ENCODE measurements around the gene STXBP3.

Gene STXBP3

GRCh38 chr1:108842525-108843181 lies 96.2 kb downstream of the STXBP3 start:
- no peaks in the 10 kb centered on the region for H3K36me3 ChIP-seq (ENCODE audit: control insufficient read depth, insufficient read depth, low read length)
- no peaks in the 10 kb centered on the region for H3K79me1 ChIP-seq (ENCODE audit: low read length)
- no peak overlapping the region for H2BK120ac ChIP-seq (ENCODE audit: low read depth, low read length)
- no CpG with 5 or more reads among the region's 3 CpGs for WGBS (ENCODE audit: extremely low coverage, insufficient coverage, low lambda C conversion rate)
- no peak overlapping the region for H3K56ac ChIP-seq (ENCODE audit: low read length)
- H3K4ac ChIP-seq (ENCODE audit: low read depth, low read length), result no peak overlapping the region
- no peaks in the 10 kb centered on the region for H3K79me2 ChIP-seq (ENCODE audit: control insufficient read depth, insufficient read depth, low read length)
- no peak overlapping the region for H2BK15ac ChIP-seq (replicated peaks; ENCODE audit: low read depth)
- H3K18ac ChIP-seq (ENCODE audit: low read length), result no peak overlapping the region
- peak; percentile 47 for DNase-seq
- H3K27ac ChIP-seq (ENCODE audit: low read depth, low read length), result no peak overlapping the region
- no peak overlapping the region for H3K9ac ChIP-seq (ENCODE audit: low read length)
- no peak overlapping the region for H3K4me3 ChIP-seq (ENCODE audit: low read length)
- H2BK5ac ChIP-seq (ENCODE audit: low read length), result peak overlapping the region; percentile 4
- no peak overlapping the region for H4K8ac ChIP-seq (ENCODE audit: low read depth, low read length)
- H2AK5ac ChIP-seq (ENCODE audit: low read length), result no peak overlapping the region
- no peak overlapping the region for H4K5ac ChIP-seq (ENCODE audit: low read length)
- no peak overlapping the region for H3K4me2 ChIP-seq (ENCODE audit: low read length)
- peaks cover 16% of the 10 kb centered on the region for H3K4me1 ChIP-seq (ENCODE audit: control insufficient read depth, low read depth, low read length)
- no peak overlapping the region for H3K23ac ChIP-seq (ENCODE audit: low read length)
- no peaks in the 10 kb centered on the region for H3K27me3 ChIP-seq (ENCODE audit: insufficient read depth, low read length, poor library complexity)

- no peak overlapping the region for H3K27ac ChIP-seq (ENCODE audit: low read depth, low read length)
- no peak overlapping the region for H3K9ac ChIP-seq (ENCODE audit: low read length)
- H3K4me3 ChIP-seq (ENCODE audit: low read length), result no peak overlapping the region
These were observed 97.1 kb downstream of the STXBP3 start for GRCh38 chr1:108843390-108844137.

GRCh38 chr1:108845446-108845845 lies 99.0 kb downstream of the STXBP3 start:
- no peaks in the 10 kb centered on the region for H3K27me3 ChIP-seq (ENCODE audit: insufficient read depth, low read length, poor library complexity)
- H4K5ac ChIP-seq (ENCODE audit: low read length), result no peak overlapping the region
- no peaks in the 10 kb centered on the region for H3K79me1 ChIP-seq (ENCODE audit: low read length)
- H3K23ac ChIP-seq (ENCODE audit: low read length), result peak overlapping the region; percentile 59
- no peaks in the 10 kb centered on the region for H3K36me3 ChIP-seq (ENCODE audit: control insufficient read depth, insufficient read depth, low read length)
- H3K18ac ChIP-seq (ENCODE audit: low read length), result no peak overlapping the region
- peak overlapping the region; percentile 44 for H3K56ac ChIP-seq (ENCODE audit: low read length)
- peaks cover 16% of the 10 kb centered on the region for H3K4me1 ChIP-seq (ENCODE audit: control insufficient read depth, low read depth, low read length)
- H2BK15ac ChIP-seq (replicated peaks; ENCODE audit: low read depth), result no peak overlapping the region
- WGBS (ENCODE audit: extremely low coverage, insufficient coverage, low lambda C conversion rate), result no CpG with 5 or more reads among the region's 4 CpGs
- peak; percentile 52 for DNase-seq
- no peak overlapping the region for H2AK5ac ChIP-seq (ENCODE audit: low read length)
- no peak overlapping the region for H2BK120ac ChIP-seq (ENCODE audit: low read depth, low read length)
- H2BK5ac ChIP-seq (ENCODE audit: low read length), result peak overlapping the region; percentile 56
- H3K9ac ChIP-seq (ENCODE audit: low read length), result no peak overlapping the region
- H3K4me2 ChIP-seq (ENCODE audit: low read length), result no peak overlapping the region
- peak overlapping the region; percentile 63 for H3K27ac ChIP-seq (ENCODE audit: low read depth, low read length)
- H3K4me3 ChIP-seq (ENCODE audit: low read length), result no peak overlapping the region
- H3K79me2 ChIP-seq (ENCODE audit: control insufficient read depth, insufficient read depth, low read length), result no peaks in the 10 kb centered on the region
- no peak overlapping the region for H3K4ac ChIP-seq (ENCODE audit: low read depth, low read length)
- H4K8ac ChIP-seq (ENCODE audit: low read depth, low read length), result no peak overlapping the region

More at GRCh38 chr1:108843390-108844137, 97.1 kb downstream of the STXBP3 start:
- no peaks in the 10 kb centered on the region for H3K36me3 ChIP-seq (ENCODE audit: control insufficient read depth, insufficient read depth, low read length)
- H3K18ac ChIP-seq (ENCODE audit: low read length), result no peak overlapping the region
- H3K27me3 ChIP-seq (ENCODE audit: insufficient read depth, low read length, poor library complexity), result no peaks in the 10 kb centered on the region
- no CpG with 5 or more reads among the region's 3 CpGs for WGBS (ENCODE audit: extremely low coverage, insufficient coverage, low lambda C conversion rate)
- no peaks in the 10 kb centered on the region for H3K79me2 ChIP-seq (ENCODE audit: control insufficient read depth, insufficient read depth, low read length)
- H3K56ac ChIP-seq (ENCODE audit: low read length), result no peak overlapping the region
- no peak overlapping the region for H2AK5ac ChIP-seq (ENCODE audit: low read length)
- H3K4me1 ChIP-seq (ENCODE audit: control insufficient read depth, low read depth, low read length), result peaks cover 16% of the 10 kb centered on the region
- no peak overlapping the region for H2BK5ac ChIP-seq (ENCODE audit: low read length)
- no peak overlapping the region for H2BK15ac ChIP-seq (replicated peaks; ENCODE audit: low read depth)
- no peak overlapping the region for H4K8ac ChIP-seq (ENCODE audit: low read depth, low read length)
- H2BK120ac ChIP-seq (ENCODE audit: low read depth, low read length), result no peak overlapping the region
- H3K79me1 ChIP-seq (ENCODE audit: low read length), result no peaks in the 10 kb centered on the region
- H3K4me2 ChIP-seq (ENCODE audit: low read length), result no peak overlapping the region
- H3K4ac ChIP-seq (ENCODE audit: low read depth, low read length), result no peak overlapping the region
- H4K5ac ChIP-seq (ENCODE audit: low read length), result no peak overlapping the region
- no peak for DNase-seq
- H3K23ac ChIP-seq (ENCODE audit: low read length), result no peak overlapping the region

GRCh38 chr1:108845991-108846390 lies 99.5 kb downstream of the STXBP3 start:
- Histone ChIP-seq H3K18ac (ENCODE audit: low read length) (no peak overlapping the region), H3K56ac (ENCODE audit: low read length) (peak overlapping the region; percentile 40), H3K4me1 (ENCODE audit: control insufficient read depth, low read depth, low read length) (peaks cover 16% of the 10 kb centered on the region), H3K27ac (ENCODE audit: low read depth, low read length) (peak overlapping the region; percentile 33), H4K8ac (ENCODE audit: low read depth, low read length) (no peak overlapping the region), H3K4me2 (ENCODE audit: low read length) (no peak overlapping the region), H3K79me2 (ENCODE audit: control insufficient read depth, insufficient read depth, low read length) (no peaks in the 10 kb centered on the region), H2AK5ac (ENCODE audit: low read length) (no peak overlapping the region), H3K36me3 (ENCODE audit: control insufficient read depth, insufficient read depth, low read length) (no peaks in the 10 kb centered on the region), H3K79me1 (ENCODE audit: low read length) (no peaks in the 10 kb centered on the region), H2BK15ac (replicated peaks; ENCODE audit: low read depth) (no peak overlapping the region), H4K5ac (ENCODE audit: low read length) (peak overlapping the region; percentile 2), H2BK120ac (ENCODE audit: low read depth, low read length) (no peak overlapping the region), H3K23ac (ENCODE audit: low read length) (peak overlapping the region; percentile 59), H2BK5ac (ENCODE audit: low read length) (peak overlapping the region; percentile 29), H3K27me3 (ENCODE audit: insufficient read depth, low read length, poor library complexity) (no peaks in the 10 kb centered on the region), H3K9ac (ENCODE audit: low read length) (no peak overlapping the region), H3K4me3 (ENCODE audit: low read length) (no peak overlapping the region), H3K4ac (ENCODE audit: low read depth, low read length) (peak overlapping the region; percentile 23)
- peak; percentile 71 for DNase-seq
- WGBS (ENCODE audit: extremely low coverage, insufficient coverage, low lambda C conversion rate), result no CpG with 5 or more reads among the region's 6 CpGs

- no peak overlapping the region for H3K4ac ChIP-seq (ENCODE audit: low read depth, low read length)
- H3K4me1 ChIP-seq (ENCODE audit: control insufficient read depth, low read depth, low read length), result peaks cover 16% of the 10 kb centered on the region
- no peak overlapping the region for H3K9ac ChIP-seq (ENCODE audit: low read length)
- no peak overlapping the region for H2BK120ac ChIP-seq (ENCODE audit: low read depth, low read length)
- no peak overlapping the region for H2AK5ac ChIP-seq (ENCODE audit: low read length)
- no peak overlapping the region for H3K27ac ChIP-seq (ENCODE audit: low read depth, low read length)
- H3K4me2 ChIP-seq (ENCODE audit: low read length), result no peak overlapping the region
- no peaks in the 10 kb centered on the region for H3K79me1 ChIP-seq (ENCODE audit: low read length)
- no peak overlapping the region for H3K18ac ChIP-seq (ENCODE audit: low read length)
- no peak overlapping the region for H4K5ac ChIP-seq (ENCODE audit: low read length)
- no peaks in the 10 kb centered on the region for H3K79me2 ChIP-seq (ENCODE audit: control insufficient read depth, insufficient read depth, low read length)
- no peak overlapping the region for H2BK5ac ChIP-seq (ENCODE audit: low read length)
- no peaks in the 10 kb centered on the region for H3K36me3 ChIP-seq (ENCODE audit: control insufficient read depth, insufficient read depth, low read length)
- no peaks in the 10 kb centered on the region for H3K27me3 ChIP-seq (ENCODE audit: insufficient read depth, low read length, poor library complexity)
- H4K8ac ChIP-seq (ENCODE audit: low read depth, low read length), result no peak overlapping the region
- H3K4me3 ChIP-seq (ENCODE audit: low read length), result no peak overlapping the region
- no peak for DNase-seq
- no peak overlapping the region for H2BK15ac ChIP-seq (replicated peaks; ENCODE audit: low read depth)
- no peak overlapping the region for H3K23ac ChIP-seq (ENCODE audit: low read length)
- WGBS (ENCODE audit: extremely low coverage, insufficient coverage, low lambda C conversion rate), result no CpG with 5 or more reads among the region's 1 CpG
- H3K56ac ChIP-seq (ENCODE audit: low read length), result no peak overlapping the region
These were observed 101.0 kb downstream of the STXBP3 start for GRCh38 chr1:108847494-108847893.
